GM12878 (cell line): ENCODE data around the gene ENDOG. TPM values are rescaled to one million over a fixed set of nuclear protein-coding genes. Genes with fewer than 3 reads are reported as not detected.

ENCODE experiments used
- ATAC-seq: fragments of 200-7000 bp; cut with Tn5 transposase; 3 replicates; pipeline ENCODE4 v1.9.1; 2020; ENCODE audit warnings: mild to moderate bottlenecking, moderate library complexity
- BruUV-seq: library from RNA; stranded (reverse); fragments of 400-500 nt; replicated peaks from 2 replicates; lab custom pipeline; 2021; lab: Mats Ljungman, UMichigan
- CTCF ChIA-PET: fragments of 300-600 bp; sonication (Branson Sonifier 250); formaldehyde crosslinking; extraction: SDS; loops from one replicate; lab custom pipeline; 2021; ENCODE audit warnings: inconsistent platforms; lab: Yijun Ruan, JAX
- POLR2A ChIA-PET: fragments of 350-600 bp; formaldehyde crosslinking; extraction: SDS; loops from one replicate; lab custom pipeline; 2021; ENCODE audit warnings: inconsistent platforms; lab: Charles Lee
- RAD21 ChIA-PET: fragments of 300-600 bp; sonication (Branson Sonifier 250); formaldehyde crosslinking; loops from one replicate; lab custom pipeline; 2023; ENCODE audit warnings: antibody characterized with exemption; ENCODE audit not compliant: unreplicated experiment; lab: Charles Lee
- SMC1A ChIA-PET: fragments of 300-600 bp; sonication (Branson Sonifier 250); formaldehyde crosslinking; loops from one replicate; lab custom pipeline; 2023; ENCODE audit not compliant: unreplicated experiment, uncharacterized antibody; lab: Charles Lee
- DNase-seq: peaks from one replicate; pipeline ENCODE4 v3.0.0-alpha.2; 2011; ENCODE audit warnings: low read depth, low spot score
- FAIRE-seq: peaks from 3 replicates; lab custom pipeline; 2011; peaks lifted over from hg19 to GRCh38; lab: Jason Lieb, UNC
- H2AFZ ChIP-seq: 2 replicates; pipeline ENCODE4 v1.6.0; 2011; ENCODE audit warnings: low read depth, low read length, control low read depth; ENCODE audit not compliant: control insufficient read depth
- H3K27ac ChIP-seq: 2 replicates; pipeline ENCODE4 v1.5.1; 2011; ENCODE audit warnings: control low read depth; ENCODE audit not compliant: control insufficient read depth, insufficient read depth
- H3K27me3 ChIP-seq, 2 experiments: replicated peaks in 1 of 2; 2 replicates each; pipeline versions ENCODE4 v1.6.0 to v1.6.1; 2011; ENCODE audit warnings: low read length in 1 of 2; ENCODE audit not compliant: control insufficient read depth in 2 of 2, insufficient read depth in 2 of 2
- H3K36me3 ChIP-seq, 2 experiments: 2 replicates each; pipeline ENCODE4 v1.5.1; 2011; ENCODE audit warnings: low read length in 1 of 2; ENCODE audit not compliant: control insufficient read depth in 2 of 2, insufficient read depth in 2 of 2
- H3K4me1 ChIP-seq: 2 replicates; pipeline ENCODE4 v1.6.1; 2011; ENCODE audit warnings: mild to moderate bottlenecking, low read length, moderate library complexity, mixed read lengths; ENCODE audit not compliant: control insufficient read depth, insufficient read depth
- H3K4me2 ChIP-seq: 2 replicates; pipeline ENCODE4 v1.6.0; 2011; ENCODE audit warnings: control low read depth; ENCODE audit not compliant: control insufficient read depth, insufficient read depth
- H3K4me3 ChIP-seq: fragments of 200-600 bp; sonication (generic); 2 replicates; pipeline ENCODE4 v1.5.1; 2016
- H3K79me2 ChIP-seq: 2 replicates; pipeline ENCODE4 v1.6.0; 2011; ENCODE audit warnings: low read length; ENCODE audit not compliant: control insufficient read depth, insufficient read depth
- H3K9ac ChIP-seq: 2 replicates; pipeline ENCODE4 v1.8.0; 2011; ENCODE audit warnings: low read length, control low read depth, mixed read lengths; ENCODE audit not compliant: control insufficient read depth, insufficient read depth
- H3K9me3 ChIP-seq: replicated peaks from 3 replicates; pipeline ENCODE4 v1.5.1; 2011; ENCODE audit warnings: mild to moderate bottlenecking, low read length; ENCODE audit not compliant: control insufficient read depth, insufficient read depth
- H4K20me1 ChIP-seq: 2 replicates; pipeline ENCODE4 v1.6.0; 2011; ENCODE audit not compliant: control insufficient read depth, insufficient read depth
- HDGF ChIP-seq: fragments of 450-650 bp; IDR thresholded peaks from 2 replicates; pipeline ENCODE4 v1.6.1; 2016; ENCODE audit warnings: antibody characterized with exemption
- ZNF24 ChIP-seq: fragments of 450-650 bp; IDR thresholded peaks from 2 replicates; pipeline ENCODE4 v1.6.1; 2017; ENCODE audit warnings: antibody characterized with exemption, mild to moderate bottlenecking
- ZNF622 ChIP-seq: fragments of 450-650 bp; IDR thresholded peaks from 2 replicates; pipeline ENCODE4 v1.6.1; 2017; ENCODE audit warnings: mild to moderate bottlenecking, inconsistent platforms
- WGBS: methylation state at CpG from one replicate; pipeline ENCODE4 v1.1.6; 2016; ENCODE audit warnings: low lambda C conversion rate; ENCODE audit not compliant: insufficient replicate concordance, insufficient coverage; ENCODE audit errors: missing lambda C conversion rate; 5-methylcytosine and 5-hydroxymethylcytosine counted together
- in situ Hi-C: fragments of 300-500 bp; cut with MboI; formaldehyde crosslinking; loops from 9 replicates; pipeline ENCODE4 v1.14.3; 2018; ENCODE audit warnings: mixed read lengths
- intact Hi-C: fragments of 100-400 bp; cut with micrococcal nuclease; formaldehyde crosslinking; loops from one replicate; pipeline ENCODE4 v1.14.2; 2022; ENCODE audit not compliant: unreplicated experiment
- polyA plus RNA-seq, 11 experiments: library from polyadenylated mRNA; depleted of rRNA in 4 of 11; unstranded in 6 of 11; stranded (reverse) in 5 of 11; fragments of >200 nt; fragmentation: Nextera tagmentation in 4 of 11; fragmentation: Illumina TruSeq in 1 of 11; extraction: Ambion mirVana in 4 of 11; extraction: Trizol in 1 of 11; gene quantifications; 1 replicate in 1 of 11; 2 replicates in 10 of 11; pipeline versions ENCODE4 v1.2.1 to v1.2.3, GENCODE V29; 2011 to 2016; ENCODE audit warnings: inconsistent platforms in 2 of 11, missing spikeins in 2 of 11, low read depth in 1 of 11
- total RNA-seq, 4 experiments: library from RNA; depleted of rRNA in 3 of 4; stranded (reverse); fragments of >200 nt in 3 of 4; fragmentation: Illumina TruSeq in 1 of 4; extraction: Trizol in 1 of 4; gene quantifications; 2 replicates each; pipeline versions ENCODE4 v1.2.1 to v1.2.3, GENCODE V29; 2013 to 2021

The ENDOG gene
- total and polyA plus RNA-seq, 10 of the 15 experiments (the other 5 are each of a cell fraction or from before 2014, with no cell fraction given): 0.84 to 29.2 (median 9.0) TPM

GRCh38 chr9:128782669-128783068 is 35.6 kb upstream of the ENDOG start:
- H2AFZ ChIP-seq: no peak overlapping the region
- H3K36me3 ChIP-seq: no peaks in the 10 kb centered on the region
- peaks cover 7% of the 10 kb centered on the region for H3K4me1 ChIP-seq
- ChIA-PET CTCF (interaction anchor here (0.7 kb wide), 1 partner anchor 81 kb away, joined by 3 read pairs; the partner anchor contains the start of gene PKN3), RAD21 (no interaction called here), POLR2A (no interaction called here), SMC1A (no interaction called here)
- in situ Hi-C loops (no loop called here), intact Hi-C loops (no loop called here)
- H3K27me3 ChIP-seq: no peaks in the 10 kb centered on the region
- peaks cover 6% of the 10 kb centered on the region; the same call in 2 of the 3 replicates for H3K9me3 ChIP-seq
- no peak for DNase-seq
- no peak for TF ChIP-seq ZNF24
- H3K79me2 ChIP-seq: peaks cover 8% of the 10 kb centered on the region
- no peaks in the 10 kb centered on the region for H4K20me1 ChIP-seq
- FAIRE-seq: no peak
- no peak for ATAC-seq
- WGBS: 83% methylated on average over 1 of the region's 1 CpG
- H3K4me3 ChIP-seq: no peak overlapping the region
- no peak overlapping the region for H3K4me2 ChIP-seq
- no peak overlapping the region for H3K9ac ChIP-seq
- no TSS peak for BruUV-seq
- no peak overlapping the region for H3K27ac ChIP-seq

- intact Hi-C loops (no loop called here), in situ Hi-C loops (no loop called here)
- Histone ChIP-seq H3K79me2 (peaks cover 19% of the 10 kb centered on the region), H3K9me3 (peaks cover 6% of the 10 kb centered on the region; the same call in 2 of the 3 replicates), H3K4me3 (no peak overlapping the region), H3K36me3 (no peaks in the 10 kb centered on the region), H2AFZ (no peak overlapping the region), H3K4me2 (no peak overlapping the region), H3K4me1 (peaks cover 17% of the 10 kb centered on the region), H3K27me3 (no peaks in the 10 kb centered on the region), H3K27ac (no peak overlapping the region), H3K9ac (no peak overlapping the region), H4K20me1 (no peaks in the 10 kb centered on the region)
- RAD21 ChIA-PET: no interaction called here
- SMC1A ChIA-PET: no interaction called here
- CTCF ChIA-PET: interaction anchor here (0.6 to 1.1 kb wide), 4 partner anchors 10 to 44 kb away, joined by 3 to 7 read pairs (median 4); partner anchors contain the start of gene SPOUT1
- 81% methylated on average over 6 of the region's 6 CpGs for WGBS
- DNase-seq: no peak
- BruUV-seq: no TSS peak
- ATAC-seq: no peak
- no peak for FAIRE-seq
- POLR2A ChIA-PET: interaction anchor here (0.6 to 1.1 kb wide), 4 partner anchors 13 to 163 kb away, joined by 3 to 6 read pairs (median 4); no protein-coding TSS in a partner anchor
- TF ChIP-seq HDGF: no peak
- no peak for TF ChIP-seq ZNF622
Observed at GRCh38 chr9:128785427-128785826, 32.9 kb upstream of the ENDOG start.
